Activated B cell treated with CpG ODN at 0.5 μM for 24 hours (primary cell): Measurements from ENCODE around the gene WDR73. TPM values are rescaled to one million over a fixed set of nuclear protein-coding genes. Genes with fewer than 3 reads are reported as not detected.
A peak's percentile ranks its signal among the peaks of the same experiment; 100 is the strongest.

ENCODE experiments used
- ATAC-seq: fragments of 200-7000 bp; cut with Tn5 transposase; one replicate; pipeline ENCODE4 v1.10.0; 2021; ENCODE audit warnings: low read depth, mild to moderate bottlenecking, moderate library complexity
- CTCF ChIA-PET: fragments of 350-600 bp; sonication (Branson Sonifier 250); formaldehyde crosslinking; loops from one replicate; lab custom pipeline; 2021; ENCODE audit warnings: antibody characterized with exemption; lab: Charles Lee
- POLR2A ChIA-PET: fragments of 350-600 bp; sonication (Branson Sonifier 250); formaldehyde crosslinking; loops from one replicate; lab custom pipeline; 2021; ENCODE audit warnings: antibody characterized with exemption; lab: Charles Lee
- DNase-seq: peaks from one replicate; pipeline ENCODE4 v3.0.0; 2022
- H3K27ac Mint-ChIP-seq: one replicate; pipeline ENCODE4 v1.8.0; 2020; ENCODE audit warnings: mixed read lengths
- H3K27me3 Mint-ChIP-seq: one replicate; pipeline ENCODE4 v1.8.0; 2021; ENCODE audit warnings: mixed read lengths
- H3K36me3 Mint-ChIP-seq: one replicate; pipeline ENCODE4 v1.8.0; 2021; ENCODE audit warnings: low read depth, mixed read lengths
- H3K4me1 Mint-ChIP-seq: one replicate; pipeline ENCODE4 v1.8.0; 2021; ENCODE audit warnings: mixed read lengths
- H3K4me3 Mint-ChIP-seq: one replicate; pipeline ENCODE4 v1.8.0; 2020; ENCODE audit warnings: mild to moderate bottlenecking, mixed read lengths
- H3K9me3 Mint-ChIP-seq: one replicate; pipeline ENCODE4 v1.8.0; 2020; ENCODE audit warnings: mixed read lengths
- CTCF ChIP-seq: fragments of 200-600 bp; IDR thresholded peaks from one replicate; pipeline ENCODE4 v1.8.0; 2022; ENCODE audit warnings: antibody characterized with exemption, mild to moderate bottlenecking
- intact Hi-C: fragments of 100-400 bp; cut with micrococcal nuclease; formaldehyde crosslinking; loops from one replicate; pipeline ENCODE4 v1.15.1; 2024
- total RNA-seq: library from RNA; stranded (reverse); gene quantifications from 2 replicates; pipeline ENCODE4 v1.2.3, GENCODE V29; 2022

The WDR73 gene
- total RNA-seq, 1 donor from 2014 or later: 38.9 TPM

- ChIA-PET CTCF (interaction anchor here (0.9 to 2.1 kb wide), 12 partner anchors 10 to 330 kb away, joined by 3 to 9 read pairs (median 6); partner anchors contain the start of gene WDR73), POLR2A (interaction anchor here (0.6 to 2.0 kb wide), 9 partner anchors 30 to 383 kb away, joined by 3 to 16 read pairs (median 5); partner anchors contain the start of genes NMB, PDE8A, SEC11A and WDR73)
- Mint-ChIP-seq H3K27ac (peak overlapping the region; percentile 81), H3K9me3 (no peaks in the 10 kb centered on the region), H3K36me3 (peaks cover 3% of the 10 kb centered on the region), H3K4me3 (peak overlapping the region; percentile 53), H3K27me3 (no peaks in the 10 kb centered on the region), H3K4me1 (peaks cover 46% of the 10 kb centered on the region)
- intact Hi-C loops: loop anchor here (1.0 to 2.0 kb wide), 4 partner anchors 33 to 382 kb away; partner anchors contain the start of gene SEC11A
- peak; percentile 58 for ATAC-seq
- TF ChIP-seq CTCF: no peak
- no peak for DNase-seq
Observed at GRCh38 chr15:84598250-84598649, 55.8 kb downstream of the WDR73 start.

DNA sequence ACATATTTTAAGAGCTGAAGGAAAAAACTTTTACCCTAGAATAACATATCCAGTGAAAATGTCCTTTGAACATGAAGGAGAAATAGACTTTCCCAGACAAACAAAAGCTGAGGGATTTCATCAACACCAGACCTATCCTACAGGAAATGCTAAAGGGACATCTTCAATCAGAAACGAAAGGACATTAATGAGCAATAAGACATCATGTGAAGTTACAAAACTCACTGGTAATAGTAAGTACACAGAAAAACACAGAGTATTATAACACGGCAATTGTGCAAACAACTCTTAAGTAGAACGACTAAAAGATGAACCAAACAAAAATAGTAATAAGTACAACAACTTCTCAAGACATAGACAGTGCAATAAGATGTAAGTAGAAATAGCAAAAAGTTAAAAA, 56.8 kb downstream of the WDR73 start:
- CTCF ChIA-PET: interaction anchor here (0.9 to 1.8 kb wide), 3 partner anchors 9 to 56 kb away, joined by 3 to 9 read pairs (median 7); partner anchors contain the start of gene WDR73
- intact Hi-C loops: no loop called here
- H3K9me3 Mint-ChIP-seq: no peaks in the 10 kb centered on the region
- ATAC-seq (no peak), DNase-seq (no peak)
- peak overlapping the region; percentile 21 for H3K27ac Mint-ChIP-seq
- POLR2A ChIA-PET: no interaction called here
- H3K27me3 Mint-ChIP-seq: peaks cover 3% of the 10 kb centered on the region
- no peaks in the 10 kb centered on the region for H3K36me3 Mint-ChIP-seq
- no peak overlapping the region for H3K4me3 Mint-ChIP-seq
- TF ChIP-seq CTCF: no peak
- peaks cover 36% of the 10 kb centered on the region for H3K4me1 Mint-ChIP-seq

DNA sequence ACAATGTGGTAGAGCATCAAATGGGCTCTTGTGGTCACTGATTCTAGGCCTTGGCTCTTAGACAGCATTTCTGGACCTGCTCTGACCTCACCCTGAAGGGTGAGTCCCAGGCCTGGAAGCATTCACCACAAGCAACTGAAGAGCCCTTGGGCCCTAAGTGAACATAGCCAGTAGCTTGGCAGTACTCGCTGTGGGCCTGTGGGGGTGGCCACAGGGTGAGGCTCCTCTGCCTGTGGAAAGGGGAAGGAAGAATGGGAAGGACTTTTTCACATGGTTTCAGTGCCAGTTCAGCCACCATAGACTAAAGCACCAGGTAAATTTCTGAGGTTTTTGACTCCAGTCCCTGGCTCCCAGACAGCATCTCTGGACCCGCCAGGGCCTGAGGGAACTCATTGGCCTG, 58.4 kb downstream of the WDR73 start:
- no peaks in the 10 kb centered on the region for H3K36me3 Mint-ChIP-seq
- peaks cover 29% of the 10 kb centered on the region for H3K4me1 Mint-ChIP-seq
- intact Hi-C loops: no loop called here
- no peak overlapping the region for H3K4me3 Mint-ChIP-seq
- CTCF ChIA-PET: no interaction called here
- no peak for TF ChIP-seq CTCF
- DNase-seq (no peak), ATAC-seq (no peak)
- POLR2A ChIA-PET: no interaction called here
- H3K27me3 Mint-ChIP-seq: peaks cover 3% of the 10 kb centered on the region
- no peak overlapping the region for H3K27ac Mint-ChIP-seq
- no peaks in the 10 kb centered on the region for H3K9me3 Mint-ChIP-seq

DNA sequence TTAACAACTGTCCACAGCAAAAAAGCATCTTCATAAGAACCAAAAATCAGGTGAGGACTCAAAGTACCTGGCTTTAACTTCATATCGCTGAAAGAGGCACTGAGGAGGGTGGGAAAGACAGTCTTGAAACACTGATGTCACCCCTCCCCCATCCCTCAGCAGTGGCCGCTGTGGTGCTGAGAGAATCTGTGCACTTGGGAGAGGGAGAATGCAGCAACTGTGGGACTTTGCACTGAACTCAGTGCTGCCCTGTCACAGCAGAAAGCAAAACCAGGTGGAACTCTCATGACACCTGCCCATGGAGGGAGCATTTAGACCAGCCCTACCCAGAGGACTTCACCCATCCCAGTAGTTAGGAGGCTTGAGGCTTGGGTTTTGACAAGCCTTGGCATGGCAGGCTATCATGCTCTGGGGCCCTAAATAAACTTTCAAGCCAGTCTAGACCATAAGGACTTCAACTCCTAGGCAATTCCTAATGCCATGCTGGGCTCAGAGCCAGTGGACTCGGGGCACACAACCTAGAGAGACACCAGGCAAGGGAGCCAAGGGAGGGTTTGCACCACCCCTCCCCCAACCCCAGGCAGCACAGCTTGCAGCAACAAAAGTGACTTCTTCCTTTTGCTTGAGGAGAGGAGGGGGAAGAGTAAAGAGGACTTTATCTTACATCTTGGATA, 59.3 kb downstream of the WDR73 start:
- intact Hi-C loops: no loop called here

More for the DNA sequence above, 59.3 kb downstream of the WDR73 start:
- no peak for ATAC-seq
- no peak for DNase-seq
- Mint-ChIP-seq H3K27ac (no peak overlapping the region), H3K27me3 (peaks cover 3% of the 10 kb centered on the region), H3K4me1 (peaks cover 20% of the 10 kb centered on the region), H3K9me3 (no peaks in the 10 kb centered on the region), H3K4me3 (no peak overlapping the region), H3K36me3 (no peaks in the 10 kb centered on the region)
- CTCF ChIA-PET: no interaction called here
- POLR2A ChIA-PET: no interaction called here
- no peak for TF ChIP-seq CTCF
